Kidney epithelial cell (primary cell): Measurements from ENCODE around the gene KCNA10. TPM values are rescaled to one million over a fixed set of nuclear protein-coding genes. Genes with fewer than 3 reads are reported as not detected.

ENCODE experiments used
- DNase-seq: peaks from one replicate; pipeline ENCODE4 v3.0.0-alpha.2; 2010; ENCODE audit warnings: low read depth
- H3K27me3 ChIP-seq: 2 replicates; pipeline ENCODE4 v1.6.0; 2011; ENCODE audit warnings: low read length; ENCODE audit not compliant: control insufficient read depth, insufficient read depth
- H3K36me3 ChIP-seq: 2 replicates; pipeline ENCODE4 v1.5.1; 2011; ENCODE audit warnings: low read length; ENCODE audit not compliant: control insufficient read depth, insufficient read depth
- H3K4me3 ChIP-seq: 2 replicates; pipeline ENCODE4 v1.5.1; 2011; ENCODE audit warnings: low read depth, mild to moderate bottlenecking, control low read depth, low read length
- total RNA-seq: library from RNA; depleted of rRNA; stranded (reverse); fragments of >200 nt; gene quantifications from 2 replicates; pipeline ENCODE4 v1.2.3, GENCODE V29; 2015
- TF ChIP-seq, protein P1 (sequence below): IDR thresholded peaks from 2 replicates; pipeline ENCODE4 v1.5.1; 2011; ENCODE audit warnings: mild to moderate bottlenecking, moderate library complexity, low read length, control low read depth, inconsistent platforms; ENCODE audit not compliant: insufficient read depth, poor library complexity, severe bottlenecking

The KCNA10 gene
- total RNA-seq, 1 donor from 2014 or later = not detected

DNA sequence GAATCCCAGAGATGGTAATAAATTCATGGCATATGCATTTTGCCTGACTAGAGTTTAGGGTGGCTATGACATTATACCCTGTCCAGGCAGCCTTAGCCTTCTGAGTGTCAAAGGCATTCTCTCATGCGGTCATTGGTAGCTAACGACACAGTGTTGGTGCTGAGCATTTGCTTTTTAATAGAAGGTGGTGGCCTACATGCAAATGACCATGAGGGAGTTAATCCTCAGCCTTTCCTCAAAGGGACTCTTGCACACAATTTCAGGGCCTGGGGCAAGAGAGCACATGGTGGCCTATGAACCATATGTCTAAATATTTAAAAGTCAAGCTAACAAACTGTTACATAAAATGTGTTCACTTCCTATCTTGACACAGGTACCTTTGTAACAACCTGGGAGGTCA lies 30.9 kb upstream of the KCNA10 start:
- Histone ChIP-seq H3K4me3 (no peak overlapping the region), H3K36me3 (no peaks in the 10 kb centered on the region), H3K27me3 (peaks cover 7% of the 10 kb centered on the region)
- DNase-seq = no peak
- TF ChIP-seq, protein P1, sequence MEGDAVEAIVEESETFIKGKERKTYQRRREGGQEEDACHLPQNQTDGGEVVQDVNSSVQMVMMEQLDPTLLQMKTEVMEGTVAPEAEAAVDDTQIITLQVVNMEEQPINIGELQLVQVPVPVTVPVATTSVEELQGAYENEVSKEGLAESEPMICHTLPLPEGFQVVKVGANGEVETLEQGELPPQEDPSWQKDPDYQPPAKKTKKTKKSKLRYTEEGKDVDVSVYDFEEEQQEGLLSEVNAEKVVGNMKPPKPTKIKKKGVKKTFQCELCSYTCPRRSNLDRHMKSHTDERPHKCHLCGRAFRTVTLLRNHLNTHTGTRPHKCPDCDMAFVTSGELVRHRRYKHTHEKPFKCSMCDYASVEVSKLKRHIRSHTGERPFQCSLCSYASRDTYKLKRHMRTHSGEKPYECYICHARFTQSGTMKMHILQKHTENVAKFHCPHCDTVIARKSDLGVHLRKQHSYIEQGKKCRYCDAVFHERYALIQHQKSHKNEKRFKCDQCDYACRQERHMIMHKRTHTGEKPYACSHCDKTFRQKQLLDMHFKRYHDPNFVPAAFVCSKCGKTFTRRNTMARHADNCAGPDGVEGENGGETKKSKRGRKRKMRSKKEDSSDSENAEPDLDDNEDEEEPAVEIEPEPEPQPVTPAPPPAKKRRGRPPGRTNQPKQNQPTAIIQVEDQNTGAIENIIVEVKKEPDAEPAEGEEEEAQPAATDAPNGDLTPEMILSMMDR = no peak

DNA sequence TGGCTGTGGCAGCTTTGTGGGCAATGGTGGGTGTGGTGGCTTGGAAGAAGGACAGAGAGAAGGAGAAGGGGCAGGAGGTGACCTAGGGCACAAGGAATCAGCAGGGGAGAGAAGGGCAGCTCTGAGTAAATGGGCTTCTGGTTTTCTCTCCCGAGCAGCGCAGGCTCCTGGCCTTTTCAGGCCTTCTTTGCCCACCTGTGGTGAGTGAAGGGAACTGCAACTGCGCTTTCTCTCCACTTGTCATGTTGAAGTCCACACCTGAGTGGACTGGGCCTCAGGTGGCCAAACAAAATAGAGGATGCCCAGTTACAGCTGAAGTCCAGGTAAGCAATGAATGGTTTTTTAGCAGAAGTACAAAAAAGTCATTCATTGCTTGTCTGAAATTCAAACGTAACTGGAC lies 29.4 kb upstream of the KCNA10 start:
- TF ChIP-seq, protein P1 = peak; percentile 42

DNA sequence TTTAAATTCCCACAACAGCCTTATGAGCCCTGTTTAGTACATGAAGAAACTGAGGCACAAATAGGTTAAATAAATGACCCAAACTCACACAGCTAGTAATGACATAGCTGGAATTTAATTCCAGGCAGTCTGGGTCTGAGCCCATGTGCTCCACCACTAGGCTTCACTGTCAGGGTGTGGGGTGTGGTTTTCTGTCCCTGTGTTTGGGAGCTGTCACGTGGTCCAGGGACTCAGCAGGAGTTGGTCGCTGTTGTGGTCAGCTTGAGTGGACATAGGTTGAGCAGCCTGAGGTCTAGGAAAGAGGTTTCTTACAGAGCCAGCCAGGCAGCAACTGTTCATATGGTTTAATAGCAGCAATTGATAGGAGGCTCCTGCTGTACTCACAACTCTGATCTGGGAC lies 28.0 kb upstream of the KCNA10 start:
- no peak for DNase-seq
- Histone ChIP-seq H3K36me3 (no peaks in the 10 kb centered on the region), H3K4me3 (no peak overlapping the region), H3K27me3 (no peaks in the 10 kb centered on the region)
- TF ChIP-seq, protein P1 = no peak

More for the DNA sequence above, 29.4 kb upstream of the KCNA10 start:
- Histone ChIP-seq H3K36me3 (no peaks in the 10 kb centered on the region), H3K4me3 (no peak overlapping the region), H3K27me3 (peaks cover 6% of the 10 kb centered on the region)
- no peak for DNase-seq

GRCh38 chr1:110545492-110545891 lies 26.5 kb upstream of the KCNA10 start:
- TF ChIP-seq, protein P1 = no peak
- Histone ChIP-seq H3K27me3 (no peaks in the 10 kb centered on the region), H3K4me3 (no peak overlapping the region), H3K36me3 (no peaks in the 10 kb centered on the region)
- no peak for DNase-seq

GRCh38 chr1:110544753-110545152 lies 25.8 kb upstream of the KCNA10 start:
- TF ChIP-seq, protein P1 = no peak
- Histone ChIP-seq H3K27me3 (no peaks in the 10 kb centered on the region), H3K36me3 (no peaks in the 10 kb centered on the region), H3K4me3 (no peak overlapping the region)
- no peak for DNase-seq

DNA sequence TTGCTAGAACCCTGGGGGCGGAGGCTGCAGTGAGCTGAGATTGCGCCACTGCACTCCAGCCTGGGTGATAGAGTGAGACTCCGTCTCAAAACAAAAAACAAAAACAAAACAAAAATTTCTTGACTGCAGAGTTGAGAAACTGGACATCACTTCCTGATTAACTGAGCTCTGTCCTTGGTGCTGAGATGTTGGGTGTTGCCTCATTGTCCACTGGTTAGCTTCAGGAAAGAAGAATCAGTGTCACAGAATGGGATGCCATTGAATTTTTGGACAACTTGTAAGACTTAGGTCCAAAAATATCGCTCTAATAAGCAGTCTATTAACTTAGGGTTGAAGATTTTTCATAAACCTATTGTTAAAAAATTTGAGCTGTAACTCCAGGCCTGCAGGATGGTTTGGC lies 23.8 kb upstream of the KCNA10 start:
- TF ChIP-seq, protein P1 = no peak
- DNase-seq = no peak
- H3K4me3 ChIP-seq = no peak overlapping the region
- no peaks in the 10 kb centered on the region for H3K27me3 ChIP-seq
- H3K36me3 ChIP-seq = no peaks in the 10 kb centered on the region
